Endothelial cell (in vitro differentiated cells): Measurements from ENCODE around the gene MIAT. TPM values are rescaled to one million over a fixed set of nuclear protein-coding genes. Genes with fewer than 3 reads are reported as not detected.
A peak's percentile ranks its signal among the peaks of the same experiment; 100 is the strongest.

Source experiments
- DNase-seq: peaks from one replicate; pipeline ENCODE4 v3.0.0; 2021; ENCODE audit warnings: low spot score
- H3K27ac Mint-ChIP-seq: one replicate; pipeline ENCODE4 v1.8.0; 2021; ENCODE audit warnings: mixed read lengths, inconsistent platforms; ENCODE audit not compliant: unreplicated experiment
- H3K27me3 Mint-ChIP-seq: one replicate; pipeline ENCODE4 v1.8.0; 2021; ENCODE audit warnings: mild to moderate bottlenecking, moderate library complexity, mixed read lengths, inconsistent platforms; ENCODE audit not compliant: unreplicated experiment
- H3K36me3 Mint-ChIP-seq: one replicate; pipeline ENCODE4 v1.8.0; 2021; ENCODE audit warnings: mild to moderate bottlenecking, low read depth, mixed read lengths, inconsistent platforms; ENCODE audit not compliant: unreplicated experiment
- H3K4me1 Mint-ChIP-seq: one replicate; pipeline ENCODE4 v1.8.0; 2021; ENCODE audit warnings: mild to moderate bottlenecking, mixed read lengths, inconsistent platforms; ENCODE audit not compliant: unreplicated experiment
- H3K4me3 Mint-ChIP-seq: one replicate; pipeline ENCODE4 v1.8.0; 2021; ENCODE audit warnings: mild to moderate bottlenecking, mixed read lengths, inconsistent platforms; ENCODE audit not compliant: unreplicated experiment
- H3K9me3 Mint-ChIP-seq: one replicate; pipeline ENCODE4 v1.8.0; 2021; ENCODE audit warnings: mixed read lengths, inconsistent platforms; ENCODE audit not compliant: unreplicated experiment
- CTCF ChIP-seq: fragments of 200-600 bp; sonication (generic); IDR thresholded peaks from one replicate; pipeline ENCODE4 v1.5.0; 2021; ENCODE audit warnings: antibody characterized with exemption; ENCODE audit not compliant: unreplicated experiment
- long read RNA-seq: library from polyadenylated mRNA; unstranded; transcript quantifications from one replicate; pipeline ENCODE4 v2.0.0, GENCODE V29; 2020; ENCODE audit not compliant: unreplicated experiment
- total RNA-seq: library from RNA; stranded (reverse); fragmentation: NEBNext Ultra II Directional; extraction: Animal tissue kit (Norgen Biotek cat#: 25700); gene quantifications from one replicate; pipeline ENCODE4 v1.2.1, GENCODE V29; 2021; ENCODE audit not compliant: unreplicated experiment

Gene MIAT
- 1.2 TPM for total RNA-seq
- long read RNA-seq, result 0 reads

- Mint-ChIP-seq H3K4me3 (peak within 1 kb of the TSS; percentile 78), H3K36me3 (no peaks in the 10 kb centered on the region), H3K27ac (no peak within 1 kb of the TSS), H3K9me3 (no peaks in the 10 kb centered on the region), H3K4me1 (peaks cover 2% of the 10 kb centered on the region), H3K27me3 (no peaks in the 10 kb centered on the region)
- no peak for TF ChIP-seq CTCF
- peak; percentile 39 for DNase-seq
Observed at GRCh38 chr22:26656891-26657851, at the start of gene MIAT. Gene MIAT, plus strand, starts transcription at chr22:26657588.

- peaks cover 2% of the 10 kb centered on the region for H3K27me3 Mint-ChIP-seq
- no peak overlapping the region for H3K27ac Mint-ChIP-seq
- TF ChIP-seq CTCF, result no peak
- H3K36me3 Mint-ChIP-seq, result peaks cover 20% of the 10 kb centered on the region
- peaks cover 5% of the 10 kb centered on the region for H3K4me1 Mint-ChIP-seq
- peak overlapping the region; percentile 3 for H3K4me3 Mint-ChIP-seq
- H3K9me3 Mint-ChIP-seq, result no peaks in the 10 kb centered on the region
- no peak for DNase-seq
Observed at GRCh38 chr22:26608129-26608528, 49.3 kb upstream of the MIAT start.

- peaks cover 1% of the 10 kb centered on the region for H3K27me3 Mint-ChIP-seq
- no peak for DNase-seq
Observed at GRCh38 chr22:26609287-26609686, 48.1 kb upstream of the MIAT start.

GRCh38 chr22:26610072-26610958, 47.1 kb upstream of the MIAT start:
- Mint-ChIP-seq H3K27me3 (no peaks in the 10 kb centered on the region), H3K27ac (no peak overlapping the region), H3K36me3 (peaks cover 20% of the 10 kb centered on the region), H3K9me3 (no peaks in the 10 kb centered on the region), H3K4me3 (no peak overlapping the region), H3K4me1 (peaks cover 18% of the 10 kb centered on the region)
- no peak for DNase-seq
- no peak for TF ChIP-seq CTCF

More at GRCh38 chr22:26609287-26609686, 48.1 kb upstream of the MIAT start:
- Mint-ChIP-seq H3K9me3 (no peaks in the 10 kb centered on the region), H3K4me1 (peaks cover 15% of the 10 kb centered on the region), H3K36me3 (peaks cover 20% of the 10 kb centered on the region), H3K4me3 (no peak overlapping the region), H3K27ac (no peak overlapping the region)
- no peak for TF ChIP-seq CTCF
